Gastrocnemius medialis (tissue), 4 donors: ENCODE data around the gene HSH2D. TPM values are rescaled to one million over a fixed set of nuclear protein-coding genes. Genes with fewer than 3 reads are reported as not detected.
A peak's percentile ranks its signal among the peaks of the same experiment; 100 is the strongest.

Experiments
- ATAC-seq, 2 donors: fragments of 150-250 bp; one replicate each; pipeline ENCODE4 v1.9.1; 2016
- DNase-seq, 2 donors: peaks; one replicate each; pipeline ENCODE4 v3.0.0-alpha.2; 2019
- H3K27ac ChIP-seq, 4 donors: fragments of 200-600 bp; sonication (generic); 1 replicate in 1 of 4; 2 replicates in 3 of 4; pipeline ENCODE4 v1.5.1; 2016 to 2018; ENCODE audit warnings: mild to moderate bottlenecking in 2 of 4, moderate library complexity in 1 of 4
- H3K27me3 ChIP-seq, 3 donors: fragments of 200-600 bp; sonication (generic) in 2 of 3; 1 replicate in 1 of 3; 2 replicates in 2 of 3; pipeline versions ENCODE4 v1.5.1 to v1.6.0; 2016 to 2019; ENCODE audit warnings: mild to moderate bottlenecking in 1 of 3, moderate library complexity in 1 of 3
- H3K36me3 ChIP-seq, 2 donors: fragments of 200-600 bp; sonication (generic) in 1 of 2; one replicate each; pipeline ENCODE4 v1.5.1; 2017 to 2018
- H3K4me1 ChIP-seq, 2 donors: fragments of 200-600 bp; sonication (generic) in 1 of 2; one replicate each; pipeline ENCODE4 v1.5.1; 2016 to 2017; ENCODE audit warnings: mild to moderate bottlenecking in 2 of 2
- H3K4me3 ChIP-seq, 4 donors: fragments of 200-600 bp; sonication (generic) in 3 of 4; 1 replicate in 1 of 4; 2 replicates in 3 of 4; pipeline ENCODE4 v1.5.1; 2016 to 2019; ENCODE audit warnings: mild to moderate bottlenecking in 2 of 4
- H3K9me3 ChIP-seq, 3 donors: fragments of 200-600 bp; sonication (generic) in 2 of 3; 1 replicate in 1 of 3; 2 replicates in 2 of 3; pipeline ENCODE4 v1.5.1; 2016 to 2019
- CTCF ChIP-seq, 5 experiments: fragments of 450-650 bp in 3 of 5; fragments of 200-600 bp in 2 of 5; sonication (generic) in 2 of 5; IDR thresholded peaks in 4 of 5; conservative IDR thresholded peaks in 1 of 5; 1 replicate in 4 of 5; 2 replicates in 1 of 5; pipeline ENCODE4 v1.5.1; 2016 to 2019; ENCODE audit warnings: antibody characterized with exemption in 5 of 5, mild to moderate bottlenecking in 3 of 5, moderate library complexity in 3 of 5
- POLR2A ChIP-seq, 2 donors: fragments of 450-650 bp; IDR thresholded peaks; one replicate each; pipeline ENCODE4 v1.6.1; 2017; ENCODE audit warnings: antibody characterized with exemption in 2 of 2, mild to moderate bottlenecking in 2 of 2, moderate library complexity in 2 of 2
- in situ Hi-C, 4 donors: fragments of 200-750 bp; cut with MboI; loops; one replicate each; pipeline versions ENCODE4 v1.15.0 to v1.8.0; 2017; ENCODE audit warnings: low sequenced_read_pairs in 4 of 4
- intact Hi-C: fragments of 100-400 bp; cut with DNase I; formaldehyde crosslinking; loops from one replicate; pipeline ENCODE4 v1.15.1; 2023; ENCODE audit warnings: low total_unique reads
- total RNA-seq, 4 donors: library from RNA; depleted of rRNA; stranded (reverse); fragments of >200 nt; gene quantifications; one replicate each; pipeline versions ENCODE4 v1.1.0 to v1.2.3, GENCODE V29; 2016

HSH2D gene
- not detected for total RNA-seq

DNA sequence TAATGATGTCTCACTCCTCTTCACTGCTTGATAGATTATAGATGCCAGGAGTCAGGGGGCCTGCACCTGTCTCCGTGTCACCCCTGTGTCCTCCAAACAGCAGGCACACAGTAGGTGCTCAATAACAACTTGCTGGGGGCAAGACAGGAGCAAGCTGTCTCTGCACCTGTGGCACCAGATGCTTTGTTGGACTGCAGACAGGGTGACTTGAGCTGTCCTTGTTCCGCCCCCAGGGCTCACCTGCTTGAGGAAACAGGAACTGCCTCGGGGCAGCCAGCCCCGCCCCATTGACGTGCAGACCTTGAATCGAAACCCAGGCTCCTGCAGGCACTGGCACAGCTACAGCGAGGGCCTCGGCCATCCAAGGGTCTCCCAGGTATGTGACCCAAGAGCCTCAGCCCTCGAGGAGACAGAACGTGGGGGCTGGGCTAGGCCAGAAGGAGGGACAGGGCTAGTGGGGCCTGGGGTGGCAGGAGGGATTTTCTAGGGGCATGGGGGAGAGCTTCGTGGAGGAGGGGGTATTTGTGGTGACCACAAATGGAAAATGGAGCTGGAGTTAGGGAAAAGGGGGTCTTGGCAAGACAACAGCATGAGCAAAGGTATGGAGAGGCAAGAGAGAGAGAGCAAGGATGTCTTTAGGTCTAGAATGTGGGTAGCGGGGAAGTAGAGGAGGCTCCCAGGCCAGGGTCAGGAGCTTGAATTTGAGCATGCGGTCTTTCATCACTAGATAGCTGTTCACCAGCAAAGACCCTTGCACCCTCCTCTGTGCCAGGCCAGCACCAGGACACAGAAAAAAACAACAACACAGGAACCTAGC is at the start of gene HSH2D:
TSS of gene HSH2D (plus strand) at position 287 of the 817 bp plus-strand sequence. CDS start 5,066 bp downstream, outside the sequence.
- H3K4me3 ChIP-seq: no peak within 1 kb of the TSS
- in situ Hi-C loops: no loop called here
- no peaks in the 10 kb centered on the region for H3K4me1 ChIP-seq
- H3K27ac ChIP-seq: no peak within 1 kb of the TSS
- intact Hi-C loops: no loop called here
- no peaks in the 10 kb centered on the region for H3K36me3 ChIP-seq
- ATAC-seq (no peak), DNase-seq (no peak)
- H3K9me3 ChIP-seq: no peaks in the 10 kb centered on the region
- no peaks in the 10 kb centered on the region for H3K27me3 ChIP-seq
- TF ChIP-seq POLR2A (IDR thresholded peaks at IDR 0.05) (no peak), CTCF (IDR thresholded peaks at IDR 0.05 in 4 of 5, conservative IDR thresholded peaks at IDR 0.05 in 1 of 5) (no peak)

DNA sequence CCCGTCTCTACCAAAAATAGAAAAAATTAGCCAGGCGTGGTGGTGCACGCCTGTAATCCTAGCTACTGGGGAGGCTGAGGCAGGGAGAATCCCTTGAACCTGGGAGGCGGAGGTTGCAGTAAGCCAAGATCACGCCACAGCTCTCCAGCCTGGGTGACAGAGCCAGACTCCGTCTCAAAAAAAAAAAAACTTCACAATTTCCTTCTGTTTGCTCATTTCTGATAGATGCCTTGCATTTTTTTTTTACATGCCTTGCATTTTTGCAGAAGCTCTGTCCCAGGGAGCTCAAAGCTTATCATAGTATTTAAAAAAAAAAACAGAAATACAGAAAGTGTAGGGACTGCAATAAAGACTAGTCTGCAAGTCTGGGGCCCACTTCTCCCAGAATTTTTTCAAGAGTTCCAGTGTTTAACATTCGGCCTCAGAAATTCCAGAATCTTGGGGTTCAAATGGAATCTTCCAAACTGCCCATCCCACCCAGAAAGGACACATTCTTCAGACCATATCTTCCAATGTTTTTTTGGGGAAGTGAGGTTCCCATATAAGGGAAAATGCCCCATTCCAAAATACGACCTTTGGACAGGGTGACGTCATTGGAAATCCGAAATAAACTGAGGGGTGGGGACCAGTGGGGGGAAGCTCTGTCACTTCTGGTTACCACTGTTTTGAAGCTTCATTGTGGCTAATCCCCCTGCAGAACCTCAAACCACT is 49.0 kb upstream of the HSH2D start:
- Histone ChIP-seq H3K9me3 (no peaks in the 10 kb centered on the region), H3K4me3 (no peak overlapping the region), H3K36me3 (peaks cover 0 to 26% of the 10 kb centered on the region in 2 donors), H3K27ac (peak overlapping the region in 2 of 4 donors; percentile 17 to 45), H3K27me3 (no peaks in the 10 kb centered on the region), H3K4me1 (no peaks in the 10 kb centered on the region)
- ATAC-seq: no peak
- in situ Hi-C loops: no loop called here
- intact Hi-C loops: no loop called here
- no peak for DNase-seq
- no peak for TF ChIP-seq POLR2A (IDR thresholded peaks at IDR 0.05)
- TF ChIP-seq CTCF (IDR thresholded peaks at IDR 0.05 in 4 of 5, conservative IDR thresholded peaks at IDR 0.05 in 1 of 5): no peak

DNA sequence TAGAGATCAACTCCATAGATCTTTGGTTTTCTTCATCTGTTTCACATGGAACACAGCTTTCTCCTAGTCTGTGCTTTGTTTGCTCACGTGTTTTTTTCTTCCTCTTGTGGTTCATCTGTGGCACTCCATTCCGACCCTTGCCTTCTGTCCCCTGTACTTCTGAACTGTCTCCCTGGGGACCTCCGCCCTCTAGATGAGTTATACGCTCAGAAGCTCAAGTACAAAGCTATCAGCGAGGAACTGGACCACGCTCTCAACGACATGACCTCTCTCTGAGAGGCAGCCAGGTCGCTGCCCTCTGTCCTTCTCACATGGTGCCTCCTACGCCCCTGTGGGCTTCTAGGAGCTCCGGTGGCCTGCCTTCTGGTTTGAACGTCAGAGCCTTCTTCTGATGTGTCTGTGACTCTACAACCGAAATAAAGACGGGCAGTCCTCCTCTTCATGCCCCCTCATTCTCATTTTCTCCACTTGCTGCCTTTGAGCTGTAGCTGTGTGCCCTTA is 48.4 kb upstream of the HSH2D start:
- in situ Hi-C loops: no loop called here
- no peaks in the 10 kb centered on the region for H3K9me3 ChIP-seq
- intact Hi-C loops: no loop called here
- TF ChIP-seq CTCF (IDR thresholded peaks at IDR 0.05 in 4 of 5, conservative IDR thresholded peaks at IDR 0.05 in 1 of 5) (no peak), POLR2A (IDR thresholded peaks at IDR 0.05) (no peak)
- no peaks in the 10 kb centered on the region for H3K4me1 ChIP-seq
- no peaks in the 10 kb centered on the region for H3K27me3 ChIP-seq
- H3K4me3 ChIP-seq: no peak overlapping the region
- no peak for DNase-seq
- ATAC-seq: peak in 1 of 2 donors; percentile 23
- peaks cover 0 to 26% of the 10 kb centered on the region in 2 donors for H3K36me3 ChIP-seq
- peak overlapping the region in 2 of 4 donors; percentile 4 to 54 for H3K27ac ChIP-seq

GRCh38 chr19:16096280-16096855 is 47.1 kb upstream of the HSH2D start:
- Histone ChIP-seq H3K27ac (peak overlapping the region in 1 of 4 donors; percentile 26), H3K4me3 (no peak overlapping the region), H3K9me3 (no peaks in the 10 kb centered on the region), H3K36me3 (peaks cover 0 to 24% of the 10 kb centered on the region in 2 donors), H3K27me3 (no peaks in the 10 kb centered on the region), H3K4me1 (no peaks in the 10 kb centered on the region)
- intact Hi-C loops: no loop called here
- in situ Hi-C loops: no loop called here
- no peak for TF ChIP-seq POLR2A (IDR thresholded peaks at IDR 0.05)
- TF ChIP-seq CTCF (IDR thresholded peaks at IDR 0.05 in 4 of 5, conservative IDR thresholded peaks at IDR 0.05 in 1 of 5): no peak
- ATAC-seq (no peak), DNase-seq (no peak)
